B cell (primary cell): Measurements from ENCODE around the gene SULT1C4. TPM values are rescaled to one million over a fixed set of nuclear protein-coding genes. Genes with fewer than 3 reads are reported as not detected.

Experiments used
- ATAC-seq: fragments of 200-7000 bp; cut with Tn5 transposase; one replicate; pipeline ENCODE4 v1.10.0; 2021; ENCODE audit warnings: low read depth, mild to moderate bottlenecking, moderate number of reproducible peaks, moderate library complexity
- CTCF ChIA-PET: fragments of 350-600 bp; sonication (Branson Sonifier 250); formaldehyde crosslinking; loops from one replicate; lab custom pipeline; 2021; ENCODE audit warnings: antibody characterized with exemption, inconsistent platforms; lab: Charles Lee
- POLR2A ChIA-PET: fragments of 350-600 bp; sonication (Branson Sonifier 250); formaldehyde crosslinking; loops from one replicate; lab custom pipeline; 2021; ENCODE audit warnings: antibody characterized with exemption; lab: Charles Lee
- DNase-seq: peaks from one replicate; pipeline ENCODE4 v3.0.0; 2013
- H2AFZ ChIP-seq: 2 replicates; pipeline ENCODE4 v1.6.1; 2012; ENCODE audit warnings: mild to moderate bottlenecking, low read depth, low read length; ENCODE audit not compliant: insufficient read depth, poor library complexity, severe bottlenecking
- H3K27ac ChIP-seq, 2 donors: 1 replicate in 1 of 2; 2 replicates in 1 of 2; pipeline ENCODE4 v1.5.1; 2012 to 2013; ENCODE audit warnings: low read length in 2 of 2, mild to moderate bottlenecking in 2 of 2, moderate library complexity in 1 of 2
- H3K27me3 ChIP-seq, 4 experiments: fragments of 200-600 bp in 1 of 4; sonication (generic) in 1 of 4; replicated peaks in 1 of 4; 1 replicate in 2 of 4; 2 replicates in 2 of 4; pipeline versions ENCODE4 v1.6.1 to v1.7.0; 2013 to 2016; ENCODE audit warnings: low read length in 3 of 4, mild to moderate bottlenecking in 2 of 4, mixed read lengths in 1 of 4, moderate library complexity in 1 of 4; ENCODE audit not compliant: insufficient read depth in 4 of 4, control insufficient read depth in 3 of 4; ENCODE audit errors: control extremely low read depth in 1 of 4
- H3K36me3 ChIP-seq, 2 experiments: replicated peaks in 1 of 2; 1 replicate in 1 of 2; 2 replicates in 1 of 2; pipeline versions ENCODE4 v1.6.1 to v1.7.1; 2013; ENCODE audit warnings: low read length in 1 of 2; ENCODE audit not compliant: insufficient read depth in 2 of 2, control insufficient read depth in 1 of 2; ENCODE audit errors: control extremely low read depth in 1 of 2, extremely low read depth in 1 of 2
- H3K4me1 ChIP-seq, 2 donors: fragments of 200-600 bp in 1 of 2; sonication (generic) in 1 of 2; 1 replicate in 1 of 2; 2 replicates in 1 of 2; pipeline versions ENCODE4 v1.5.1 to v1.6.1; 2013 to 2017; ENCODE audit warnings: low read length in 2 of 2; ENCODE audit not compliant: control insufficient read depth in 2 of 2, insufficient read depth in 2 of 2
- H3K4me2 ChIP-seq: replicated peaks from 2 replicates; pipeline ENCODE3; 2012; ENCODE audit warnings: mild to moderate bottlenecking, low read depth, low read length; ENCODE audit not compliant: poor library complexity, severe bottlenecking
- H3K4me3 ChIP-seq, 5 experiments: fragments of 200-600 bp in 1 of 5; sonication (generic) in 1 of 5; 1 replicate in 3 of 5; 2 replicates in 2 of 5; pipeline versions ENCODE4 v1.5.1 to v1.7.0; 2011 to 2016; ENCODE audit warnings: low read length in 4 of 5, mild to moderate bottlenecking in 4 of 5, low read depth in 2 of 5, control low read depth in 1 of 5, moderate library complexity in 1 of 5; ENCODE audit not compliant: insufficient read depth in 1 of 5; ENCODE audit errors: control extremely low read depth in 1 of 5, extremely low read depth in 1 of 5
- H3K79me2 ChIP-seq: fragments of 200-600 bp; sonication (generic); one replicate; pipeline ENCODE4 v1.6.0; 2016; ENCODE audit warnings: low read length; ENCODE audit not compliant: control insufficient read depth, insufficient read depth
- H3K9ac ChIP-seq: fragments of 200-600 bp; sonication (generic); 2 replicates; pipeline ENCODE4 v1.6.1; 2017; ENCODE audit warnings: mild to moderate bottlenecking, low read length, moderate library complexity
- H3K9me3 ChIP-seq, 3 donors: one replicate each; pipeline versions ENCODE4 v1.6.1 to v1.7.1; 2013; ENCODE audit warnings: low read length in 2 of 3; ENCODE audit not compliant: control insufficient read depth in 2 of 3, insufficient read depth in 1 of 3; ENCODE audit errors: control extremely low read depth in 1 of 3
- H4K20me1 ChIP-seq: 2 replicates; pipeline ENCODE4 v1.6.0; 2012; ENCODE audit warnings: mild to moderate bottlenecking, low read length; ENCODE audit not compliant: insufficient read depth, control insufficient read depth, poor library complexity, severe bottlenecking
- H3K27ac Mint-ChIP-seq: one replicate; pipeline ENCODE4 v1.8.0; 2021; ENCODE audit warnings: mixed read lengths
- H3K27me3 Mint-ChIP-seq: one replicate; pipeline ENCODE4 v1.8.0; 2021; ENCODE audit warnings: mixed read lengths
- H3K4me1 Mint-ChIP-seq: one replicate; pipeline ENCODE4 v1.8.0; 2021; ENCODE audit warnings: mixed read lengths
- H3K4me3 Mint-ChIP-seq: one replicate; pipeline ENCODE4 v1.8.0; 2021; ENCODE audit warnings: mixed read lengths
- H3K9me3 Mint-ChIP-seq: one replicate; pipeline ENCODE4 v1.8.0; 2022; ENCODE audit warnings: mixed read lengths; ENCODE audit not compliant: insufficient read depth
- EZH2 ChIP-seq: IDR thresholded peaks from 2 replicates; pipeline ENCODE4 v1.6.1; 2012; ENCODE audit warnings: borderline replicate concordance, low read depth, mild to moderate bottlenecking, moderate library complexity, low read length; ENCODE audit not compliant: insufficient read depth, poor library complexity, severe bottlenecking
- WGBS: methylation state at CpG from one replicate; pipeline ENCODE4 v1.1.5; 2013; ENCODE audit warnings: missing lambda C conversion rate; ENCODE audit not compliant: insufficient coverage; 5-methylcytosine and 5-hydroxymethylcytosine counted together
- intact Hi-C: fragments of 100-400 bp; cut with micrococcal nuclease; formaldehyde crosslinking; loops from one replicate; pipeline ENCODE4 v1.10.0; 2022
- polyA plus RNA-seq: library from polyadenylated mRNA; depleted of rRNA; stranded (reverse); fragments of >200 nt; gene quantifications from 2 replicates; pipeline ENCODE4 v1.2.3, GENCODE V29; 2012
- total RNA-seq, 2 donors: library from RNA; stranded (reverse); fragments of 120-200 nt in 1 of 2; gene quantifications; 1 replicate in 1 of 2; 2 replicates in 1 of 2; pipeline versions ENCODE4 v1.2.3 to v1.2.4, GENCODE V29; 2013 to 2022
- TF ChIP-seq, protein P1 (sequence below): fragments of 200-600 bp; IDR thresholded peaks from one replicate; pipeline ENCODE4 v1.8.0; 2022; ENCODE audit warnings: antibody characterized with exemption, mild to moderate bottlenecking

SULT1C4 gene
- total and polyA plus RNA-seq, 2 donors (not counting 1 experiment from before 2014, with no cell fraction given), result not detected

DNA sequence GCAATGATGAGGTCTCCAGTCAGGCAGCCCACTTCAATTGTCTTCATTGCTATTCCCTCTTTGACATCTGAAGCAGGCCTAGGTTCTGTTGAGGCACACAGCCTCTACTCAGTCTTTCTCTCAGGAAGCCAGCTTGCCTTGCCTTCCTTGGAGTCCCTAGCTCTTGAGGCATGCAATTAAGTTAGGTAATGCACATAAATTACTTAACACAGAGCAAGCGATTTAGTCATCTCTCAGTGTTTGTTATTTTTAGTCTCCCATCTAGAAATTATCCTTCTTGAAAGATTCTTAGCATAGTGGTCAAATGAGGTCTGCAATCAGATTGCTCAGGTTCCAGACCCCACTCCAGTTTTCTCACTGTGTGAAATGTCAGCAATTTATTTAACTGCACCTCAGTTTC lies 32.0 kb downstream of the SULT1C4 start:
- Histone ChIP-seq H3K9me3 (no peaks in the 10 kb centered on the region), H2AFZ (no peak overlapping the region), H3K27me3 (peaks cover 0 to 2% (median 0%) of the 10 kb centered on the region in 4 experiments), H3K79me2 (no peaks in the 10 kb centered on the region), H3K4me2 (no peak overlapping the region), H3K27ac (no peak overlapping the region), H4K20me1 (no peaks in the 10 kb centered on the region), H3K36me3 (no peaks in the 10 kb centered on the region), H3K4me3 (no peak overlapping the region), H3K4me1 (no peaks in the 10 kb centered on the region), H3K9ac (no peak overlapping the region)
- Mint-ChIP-seq H3K4me1 (no peaks in the 10 kb centered on the region), H3K27me3 (peaks cover 10% of the 10 kb centered on the region), H3K27ac (no peak overlapping the region), H3K4me3 (no peak overlapping the region), H3K9me3 (peaks cover 7% of the 10 kb centered on the region)
- ChIA-PET CTCF (no interaction called here), POLR2A (no interaction called here)
- WGBS, result no CpG with 5 or more reads among the region's 1 CpG
- DNase-seq (no peak), ATAC-seq (no peak)
- intact Hi-C loops, result no loop called here
- TF ChIP-seq, protein P1, sequence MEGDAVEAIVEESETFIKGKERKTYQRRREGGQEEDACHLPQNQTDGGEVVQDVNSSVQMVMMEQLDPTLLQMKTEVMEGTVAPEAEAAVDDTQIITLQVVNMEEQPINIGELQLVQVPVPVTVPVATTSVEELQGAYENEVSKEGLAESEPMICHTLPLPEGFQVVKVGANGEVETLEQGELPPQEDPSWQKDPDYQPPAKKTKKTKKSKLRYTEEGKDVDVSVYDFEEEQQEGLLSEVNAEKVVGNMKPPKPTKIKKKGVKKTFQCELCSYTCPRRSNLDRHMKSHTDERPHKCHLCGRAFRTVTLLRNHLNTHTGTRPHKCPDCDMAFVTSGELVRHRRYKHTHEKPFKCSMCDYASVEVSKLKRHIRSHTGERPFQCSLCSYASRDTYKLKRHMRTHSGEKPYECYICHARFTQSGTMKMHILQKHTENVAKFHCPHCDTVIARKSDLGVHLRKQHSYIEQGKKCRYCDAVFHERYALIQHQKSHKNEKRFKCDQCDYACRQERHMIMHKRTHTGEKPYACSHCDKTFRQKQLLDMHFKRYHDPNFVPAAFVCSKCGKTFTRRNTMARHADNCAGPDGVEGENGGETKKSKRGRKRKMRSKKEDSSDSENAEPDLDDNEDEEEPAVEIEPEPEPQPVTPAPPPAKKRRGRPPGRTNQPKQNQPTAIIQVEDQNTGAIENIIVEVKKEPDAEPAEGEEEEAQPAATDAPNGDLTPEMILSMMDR, result no peak
- TF ChIP-seq EZH2, result no peak

DNA sequence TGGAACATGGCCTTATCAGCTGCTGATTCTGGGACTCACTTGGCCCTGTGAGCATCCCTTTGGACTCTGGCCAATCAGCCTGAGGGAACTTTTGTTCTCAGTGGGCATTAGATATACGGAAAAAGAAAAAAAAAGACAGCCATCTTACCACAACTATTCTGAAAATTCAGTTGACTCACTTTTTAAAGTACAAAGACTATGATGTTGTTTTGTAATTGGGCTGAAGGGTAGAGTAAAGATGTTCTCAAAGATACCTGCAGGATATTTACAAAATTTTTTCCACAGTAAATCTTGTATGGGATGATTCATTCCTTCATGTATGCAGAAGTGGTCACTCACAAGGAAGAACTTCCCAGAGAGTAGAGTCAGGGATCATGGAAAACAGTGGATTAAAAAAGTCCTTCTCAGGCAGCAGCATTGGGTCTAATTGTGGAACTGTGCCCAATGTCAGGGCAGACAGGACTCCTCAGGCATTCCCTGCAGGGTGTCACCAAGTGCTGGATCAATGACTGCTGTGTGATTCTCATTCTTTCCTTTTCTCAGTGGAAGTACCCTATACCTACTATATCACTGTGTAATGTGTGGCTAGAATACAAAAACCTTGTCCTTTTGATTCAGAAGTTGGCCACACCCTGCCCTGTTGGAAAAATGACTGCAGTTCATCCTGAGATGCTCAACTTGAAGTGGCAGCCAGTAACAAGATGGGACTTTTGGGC lies 35.4 kb downstream of the SULT1C4 start:
- ChIA-PET POLR2A (no interaction called here), CTCF (interaction anchor here (1.0 kb wide), 1 partner anchor 223 kb away, joined by 3 read pairs; no protein-coding TSS in a partner anchor)
- Histone ChIP-seq H2AFZ (no peak overlapping the region), H3K9me3 (no peaks in the 10 kb centered on the region), H3K36me3 (no peaks in the 10 kb centered on the region), H3K79me2 (no peaks in the 10 kb centered on the region), H3K27me3 (no peaks in the 10 kb centered on the region), H3K9ac (no peak overlapping the region), H3K4me1 (no peaks in the 10 kb centered on the region), H4K20me1 (no peaks in the 10 kb centered on the region), H3K4me2 (no peak overlapping the region), H3K4me3 (no peak overlapping the region), H3K27ac (no peak overlapping the region)
- Mint-ChIP-seq H3K9me3 (no peaks in the 10 kb centered on the region), H3K27ac (no peak overlapping the region), H3K27me3 (peaks cover 6% of the 10 kb centered on the region), H3K4me1 (no peaks in the 10 kb centered on the region), H3K4me3 (no peak overlapping the region)
- WGBS, result no CpG with 5 or more reads among the region's 1 CpG
- no peak for DNase-seq
- ATAC-seq, result no peak
- no peak for TF ChIP-seq EZH2
- intact Hi-C loops, result no loop called here
